Neuronal stem cell (in vitro differentiated cells): ENCODE data around the gene GMCL1.
"Not testable (repeated sequence)": the region's sequence is repeated elsewhere in the genome, so short reads cannot be mapped to it uniquely, and the experiment has no call there.

Experiments used
- DNase-seq: peaks from one replicate; pipeline ENCODE4 v3.0.0-alpha.2; 2013; ENCODE audit warnings: low spot score
- H2AFZ ChIP-seq: one replicate; pipeline ENCODE4 v1.6.1; 2013; ENCODE audit warnings: mild to moderate bottlenecking, low read length, inconsistent platforms
- H2AK5ac ChIP-seq: 2 replicates; pipeline ENCODE4 v1.6.1; 2013; ENCODE audit warnings: low read depth, mild to moderate bottlenecking, inconsistent platforms, low read length, moderate library complexity, mixed read lengths
- H2BK120ac ChIP-seq: 2 replicates; pipeline ENCODE4 v1.6.1; 2013; ENCODE audit warnings: low read depth, mild to moderate bottlenecking, inconsistent platforms, low read length, moderate library complexity, mixed read lengths
- H2BK12ac ChIP-seq: one replicate; pipeline ENCODE4 v1.6.1; 2013; ENCODE audit warnings: low read length, inconsistent platforms
- H2BK15ac ChIP-seq: 2 replicates; pipeline ENCODE4 v1.6.1; 2013; ENCODE audit warnings: mild to moderate bottlenecking, low read length, inconsistent platforms, mixed read lengths
- H2BK5ac ChIP-seq: one replicate; pipeline ENCODE4 v1.6.1; 2013; ENCODE audit warnings: inconsistent platforms, mild to moderate bottlenecking, low read length, moderate library complexity
- H3K14ac ChIP-seq: one replicate; pipeline ENCODE4 v1.6.1; 2013; ENCODE audit warnings: low read length, inconsistent platforms
- H3K18ac ChIP-seq: 2 replicates; pipeline ENCODE4 v1.6.1; 2013; ENCODE audit warnings: low read length, inconsistent platforms
- H3K23ac ChIP-seq: 2 replicates; pipeline ENCODE4 v1.6.1; 2013; ENCODE audit warnings: low read depth, mild to moderate bottlenecking, mixed read lengths, low read length, inconsistent platforms; ENCODE audit not compliant: poor library complexity
- H3K27ac ChIP-seq: replicated peaks from 3 replicates; pipeline ENCODE4 v1.5.1; 2013; ENCODE audit warnings: low read length, inconsistent platforms
- H3K27me3 ChIP-seq, 3 experiments: 2 replicates each; pipeline ENCODE4 v1.6.1; 2013; ENCODE audit warnings: low read length in 3 of 3, mild to moderate bottlenecking in 2 of 3, inconsistent platforms in 1 of 3, low read depth in 1 of 3, mixed read lengths in 1 of 3, moderate library complexity in 1 of 3; ENCODE audit not compliant: control insufficient read depth in 3 of 3, insufficient read depth in 3 of 3
- H3K36me3 ChIP-seq, 2 donors: replicated peaks in 1 of 2; 2 replicates each; pipeline ENCODE4 v1.6.1; 2013; ENCODE audit warnings: low read length in 2 of 2; ENCODE audit not compliant: control insufficient read depth in 2 of 2, insufficient read depth in 2 of 2
- H3K4ac ChIP-seq: 2 replicates; pipeline ENCODE4 v1.6.1; 2013; ENCODE audit warnings: inconsistent platforms, mild to moderate bottlenecking, low read length, moderate library complexity
- H3K4me1 ChIP-seq, 2 donors: 1 replicate in 1 of 2; 2 replicates in 1 of 2; pipeline ENCODE4 v1.6.1; 2013; ENCODE audit warnings: low read length in 2 of 2, low read depth in 1 of 2; ENCODE audit not compliant: control insufficient read depth in 2 of 2, insufficient read depth in 1 of 2
- H3K4me2 ChIP-seq: one replicate; pipeline ENCODE4 v1.6.1; 2013; ENCODE audit warnings: mild to moderate bottlenecking, low read length, inconsistent platforms; ENCODE audit not compliant: insufficient read depth, poor library complexity, severe bottlenecking
- H3K4me3 ChIP-seq, 2 donors: 2 replicates each; pipeline ENCODE4 v1.5.1; 2013; ENCODE audit warnings: low read length in 2 of 2, mild to moderate bottlenecking in 2 of 2, inconsistent platforms in 1 of 2, moderate library complexity in 1 of 2
- H3K79me1 ChIP-seq: one replicate; pipeline ENCODE4 v1.6.1; 2013; ENCODE audit warnings: low read depth, mild to moderate bottlenecking, inconsistent platforms, low read length, moderate library complexity
- H3K9ac ChIP-seq: one replicate; pipeline ENCODE4 v1.6.1; 2013; ENCODE audit warnings: mild to moderate bottlenecking, low read depth, low read length, inconsistent platforms; ENCODE audit not compliant: poor library complexity
- H3K9me3 ChIP-seq, 2 donors: replicated peaks in 1 of 2; 2 replicates each; pipeline versions ENCODE3 to v1.6.1; 2013; ENCODE audit warnings: low read length in 2 of 2, mild to moderate bottlenecking in 2 of 2, inconsistent platforms in 1 of 2, low read depth in 1 of 2, mixed read lengths in 1 of 2, moderate library complexity in 1 of 2; ENCODE audit not compliant: control insufficient read depth in 2 of 2, insufficient read depth in 1 of 2
- H4K8ac ChIP-seq: one replicate; pipeline ENCODE4 v1.6.1; 2013; ENCODE audit warnings: low read depth, mild to moderate bottlenecking, inconsistent platforms, low read length, moderate library complexity
- H4K91ac ChIP-seq: one replicate; pipeline ENCODE4 v1.6.1; 2013; ENCODE audit warnings: low read length, low read depth, mild to moderate bottlenecking, inconsistent platforms; ENCODE audit not compliant: poor library complexity
- WGBS, 2 donors: extraction: QIAGEN DNeasy Blood & Tissue Kit; methylation state at CpG; one replicate each; pipeline ENCODE4 v1.1.7; 2013; ENCODE audit warnings: missing lambda C conversion rate in 2 of 2, mixed read lengths in 1 of 2; ENCODE audit not compliant: insufficient read length in 2 of 2, insufficient replicate concordance in 1 of 2; ENCODE audit errors: extremely low coverage in 2 of 2; 5-methylcytosine and 5-hydroxymethylcytosine counted together

The GMCL1 gene

DNA sequence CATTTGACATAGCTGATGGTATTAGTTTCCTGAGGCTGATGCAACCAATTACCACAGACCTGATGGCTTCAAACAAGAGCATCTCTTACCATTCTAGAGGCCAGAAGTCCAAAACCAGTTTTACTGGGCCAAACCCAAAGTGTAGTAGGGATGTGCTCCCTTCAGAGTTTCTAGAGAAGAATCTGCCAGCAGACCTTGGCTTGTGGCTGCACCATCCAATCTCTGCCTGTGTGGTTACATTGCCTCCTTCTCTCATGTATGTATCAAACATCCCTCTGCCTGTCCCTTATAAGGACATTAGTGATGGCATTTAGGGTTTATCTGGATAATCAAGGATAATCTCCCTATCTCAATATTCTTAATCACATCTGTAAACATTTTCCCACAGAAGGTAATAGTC is 59.8 kb downstream of the GMCL1 start:
- Histone ChIP-seq H3K79me1 (no peaks in the 10 kb centered on the region), H3K14ac (no peak overlapping the region), H2AFZ (no peak overlapping the region), H3K27ac (no peak overlapping the region), H4K91ac (no peak overlapping the region), H3K4me2 (no peak overlapping the region), H2AK5ac (no peak overlapping the region), H2BK12ac (no peak overlapping the region), H2BK5ac (no peak overlapping the region), H3K4ac (no peak overlapping the region), H3K9me3 (peaks cover 0 to 4% of the 10 kb centered on the region in 2 donors), H2BK15ac (no peak overlapping the region), H3K4me1 (no peaks in the 10 kb centered on the region), H3K18ac (no peak overlapping the region), H3K9ac (no peak overlapping the region), H2BK120ac (no peak overlapping the region), H3K36me3 (no peaks in the 10 kb centered on the region), H4K8ac (no peak overlapping the region), H3K4me3 (no peak overlapping the region), H3K23ac (no peak overlapping the region), H3K27me3 (no peaks in the 10 kb centered on the region)
- DNase-seq = no peak

DNA sequence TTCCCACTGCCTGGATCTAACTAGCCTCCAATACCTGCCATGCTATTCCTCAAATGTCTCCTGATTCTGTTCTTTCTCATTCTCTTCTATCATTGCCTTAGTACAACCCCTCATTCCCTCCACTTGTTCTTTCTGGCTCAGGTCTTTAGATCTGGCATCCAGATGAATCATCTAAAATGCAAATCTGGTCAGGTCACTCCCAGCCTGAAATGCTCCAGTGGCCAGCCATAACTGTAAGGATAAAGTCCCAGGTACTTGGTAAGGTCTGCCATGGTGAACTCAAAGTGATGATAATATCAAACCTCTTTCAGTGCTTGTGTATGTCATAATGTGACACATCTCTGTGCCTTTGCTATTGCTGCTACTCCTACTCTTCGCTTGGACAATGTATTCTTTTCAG is 61.4 kb downstream of the GMCL1 start:
- Histone ChIP-seq H2BK5ac (no peak overlapping the region), H3K4me1 (no peaks in the 10 kb centered on the region), H3K9me3 (peaks cover 0 to 4% of the 10 kb centered on the region in 2 donors), H3K4ac (no peak overlapping the region), H3K79me1 (no peaks in the 10 kb centered on the region), H3K14ac (no peak overlapping the region), H3K36me3 (peaks cover 2 to 10% of the 10 kb centered on the region in 2 donors), H2BK12ac (no peak overlapping the region), H4K91ac (no peak overlapping the region), H2BK15ac (no peak overlapping the region), H2BK120ac (no peak overlapping the region), H3K9ac (no peak overlapping the region), H3K4me2 (no peak overlapping the region), H3K23ac (no peak overlapping the region), H2AFZ (peak overlapping the region; percentile 26), H4K8ac (no peak overlapping the region), H2AK5ac (no peak overlapping the region), H3K4me3 (no peak overlapping the region), H3K18ac (no peak overlapping the region), H3K27me3 (no peaks in the 10 kb centered on the region), H3K27ac (no peak overlapping the region)
- no CpG with 5 or more reads among the region's 1 CpG for WGBS, 2 donors
- no peak for DNase-seq

- not testable (repeated sequence) for H4K91ac ChIP-seq, H3K23ac ChIP-seq, H3K4ac ChIP-seq, H3K27me3 ChIP-seq, H2BK120ac ChIP-seq, H3K4me1 ChIP-seq, H2AK5ac ChIP-seq, H3K14ac ChIP-seq, H2BK15ac ChIP-seq, H2BK5ac ChIP-seq, H2BK12ac ChIP-seq, H3K18ac ChIP-seq, DNase-seq, H3K79me1 ChIP-seq, H3K27ac ChIP-seq, H3K4me2 ChIP-seq, H4K8ac ChIP-seq, H3K9me3 ChIP-seq, H3K9ac ChIP-seq, H3K4me3 ChIP-seq
- H2AFZ ChIP-seq = peak overlapping the region; percentile 92
- H3K36me3 ChIP-seq = peaks cover 7 to 30% of the 10 kb centered on the region in 2 donors
- WGBS, 2 donors = no CpG with 5 or more reads among the region's 7 CpGs
Measured at GRCh38 chr2:69892838-69893424, 63.5 kb downstream of the GMCL1 start.

- no peak within 1 kb of the TSS for H3K4ac ChIP-seq
- no peak within 1 kb of the TSS for H2BK120ac ChIP-seq
- WGBS, 2 donors = no CpG with 5 or more reads among the region's 32 CpGs
- H3K4me2 ChIP-seq = peak within 1 kb of the TSS; percentile 48
- no peak within 1 kb of the TSS for H3K9ac ChIP-seq
- peak within 1 kb of the TSS; percentile 92 for H2AFZ ChIP-seq
- no peaks in the 10 kb centered on the region for H3K4me1 ChIP-seq
- H3K27ac ChIP-seq = peak within 1 kb of the TSS; percentile 4
- no peak within 1 kb of the TSS for H4K91ac ChIP-seq
- H4K8ac ChIP-seq = no peak within 1 kb of the TSS
- H3K27me3 ChIP-seq = no peaks in the 10 kb centered on the region
- H3K14ac ChIP-seq = no peak within 1 kb of the TSS
- H2BK15ac ChIP-seq = no peak within 1 kb of the TSS
- peak; percentile 68 for DNase-seq
- peak within 1 kb of the TSS; percentile 63 to 88 for H3K4me3 ChIP-seq
- H3K79me1 ChIP-seq = no peaks in the 10 kb centered on the region
- H3K9me3 ChIP-seq = peaks cover 0 to 4% of the 10 kb centered on the region in 2 donors
- H3K18ac ChIP-seq = no peak within 1 kb of the TSS
- H2BK5ac ChIP-seq = no peak within 1 kb of the TSS
- no peak within 1 kb of the TSS for H3K23ac ChIP-seq
- H2AK5ac ChIP-seq = no peak within 1 kb of the TSS
- H2BK12ac ChIP-seq = no peak within 1 kb of the TSS
- H3K36me3 ChIP-seq = peaks cover 12 to 40% of the 10 kb centered on the region in 2 donors
Measured at GRCh38 chr2:69893684-69894551, 64.5 kb downstream of the GMCL1 start, which contains the start of gene SNRNP27. Gene SNRNP27 (plus strand): TSS chr2:69893956. CDS start chr2:69893985, 29 bp downstream.
